VCaP (cell line): Measurements from ENCODE around the gene ISCA2.

Experiments
- H3K27ac ChIP-seq: fragments of 450-650 bp; 2 replicates; pipeline ENCODE4 v1.5.1; 2017
- CTCF ChIP-seq: fragments of 450-650 bp; conservative IDR thresholded peaks from 2 replicates; pipeline ENCODE4 v1.5.1; 2017; ENCODE audit warnings: mild to moderate bottlenecking, moderate library complexity

Gene ISCA2

GRCh38 chr14:74542056-74542685 lies 48.6 kb downstream of the ISCA2 start:
- no peak overlapping the region for H3K27ac ChIP-seq

GRCh38 chr14:74543771-74544438 lies 50.3 kb downstream of the ISCA2 start:
- no peak overlapping the region for H3K27ac ChIP-seq
- no peak for TF ChIP-seq CTCF

More at GRCh38 chr14:74542056-74542685, 48.6 kb downstream of the ISCA2 start:
- no peak for TF ChIP-seq CTCF

GRCh38 chr14:74545386-74545785 lies 51.8 kb downstream of the ISCA2 start:
- no peak for TF ChIP-seq CTCF
- H3K27ac ChIP-seq, result no peak overlapping the region

GRCh38 chr14:74546416-74546815 lies 52.9 kb downstream of the ISCA2 start:
- TF ChIP-seq CTCF, result no peak
- H3K27ac ChIP-seq, result no peak overlapping the region
